Activated naive CD8-positive, alpha-beta T cell treated with anti-CD3 and anti-CD28 coated beads, Interleukin-2, amount 50 U/mL, for 24 hours (primary cell): ENCODE results near the gene ZNF277.

Experiments used
- ATAC-seq: fragments of 150-1000 bp; cut with Tn5 transposase; one replicate; pipeline ENCODE4 v1.10.0; 2021
- DNase-seq: peaks from one replicate; pipeline ENCODE4 v3.0.0; 2021
- H3K27ac Mint-ChIP-seq: one replicate; pipeline ENCODE4 v1.8.0; 2021; ENCODE audit warnings: mild to moderate bottlenecking, mixed read lengths
- H3K27me3 Mint-ChIP-seq: one replicate; pipeline ENCODE4 v1.8.0; 2021; ENCODE audit warnings: mixed read lengths
- H3K36me3 Mint-ChIP-seq: one replicate; pipeline ENCODE4 v1.8.0; 2021; ENCODE audit warnings: low read depth, mixed read lengths
- H3K4me1 Mint-ChIP-seq: one replicate; pipeline ENCODE4 v1.8.0; 2021; ENCODE audit warnings: mixed read lengths
- H3K4me3 Mint-ChIP-seq: one replicate; pipeline ENCODE4 v1.8.0; 2021; ENCODE audit warnings: mild to moderate bottlenecking, moderate library complexity, mixed read lengths
- H3K9me3 Mint-ChIP-seq: one replicate; pipeline ENCODE4 v1.8.0; 2021; ENCODE audit warnings: mixed read lengths

ZNF277 gene, protein sequence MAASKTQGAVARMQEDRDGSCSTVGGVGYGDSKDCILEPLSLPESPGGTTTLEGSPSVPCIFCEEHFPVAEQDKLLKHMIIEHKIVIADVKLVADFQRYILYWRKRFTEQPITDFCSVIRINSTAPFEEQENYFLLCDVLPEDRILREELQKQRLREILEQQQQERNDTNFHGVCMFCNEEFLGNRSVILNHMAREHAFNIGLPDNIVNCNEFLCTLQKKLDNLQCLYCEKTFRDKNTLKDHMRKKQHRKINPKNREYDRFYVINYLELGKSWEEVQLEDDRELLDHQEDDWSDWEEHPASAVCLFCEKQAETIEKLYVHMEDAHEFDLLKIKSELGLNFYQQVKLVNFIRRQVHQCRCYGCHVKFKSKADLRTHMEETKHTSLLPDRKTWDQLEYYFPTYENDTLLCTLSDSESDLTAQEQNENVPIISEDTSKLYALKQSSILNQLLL

DNA sequence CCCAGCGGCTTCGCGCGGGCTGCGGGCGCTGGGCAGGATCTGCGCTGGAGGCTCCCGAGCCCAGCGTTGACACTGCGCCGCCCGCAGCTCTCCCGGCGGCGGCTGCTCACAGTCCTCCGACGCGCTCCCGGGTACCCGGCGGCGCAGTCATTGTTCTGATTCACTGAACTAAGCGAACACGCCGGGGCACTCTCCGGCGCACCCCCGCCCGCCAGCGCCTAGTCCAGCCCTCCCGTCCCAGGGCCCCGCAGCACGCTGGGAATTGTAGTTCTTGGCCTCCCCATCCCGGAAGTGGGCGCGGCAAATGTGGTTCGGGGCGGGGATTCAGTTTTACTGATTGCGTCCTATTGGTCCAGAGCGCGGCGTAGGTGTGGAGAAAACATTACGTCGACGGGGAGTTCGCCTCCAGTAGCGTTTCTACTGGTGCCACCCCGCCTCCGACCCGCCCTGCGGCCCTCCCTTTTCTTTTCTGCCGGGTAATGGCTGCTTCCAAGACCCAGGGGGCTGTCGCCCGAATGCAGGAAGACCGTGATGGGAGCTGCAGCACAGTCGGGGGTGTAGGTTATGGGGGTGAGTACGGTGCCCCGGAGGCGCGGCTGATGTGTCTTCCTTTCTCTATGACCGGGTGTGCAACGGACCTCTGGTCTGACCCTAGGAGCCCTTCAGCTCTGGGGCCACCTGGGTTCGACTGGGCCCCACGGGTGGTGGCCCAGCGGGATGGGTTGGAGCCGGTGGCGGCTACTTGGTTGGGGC is at the start of gene ZNF277, which contains the start of gene DOCK4:
TSS of gene ZNF277 (plus strand) at position 458 of the 753 bp plus-strand sequence. CDS start at position 480, 22 bp downstream.
TSS of gene DOCK4 (minus strand) at position 162 of the 753 bp plus-strand sequence. CDS start 261 bp downstream, outside the sequence.
- Mint-ChIP-seq H3K4me3 (peak within 1 kb of the TSS; percentile 97), H3K4me1 (peaks cover 32% of the 10 kb centered on the region), H3K9me3 (no peaks in the 10 kb centered on the region), H3K27ac (peak within 1 kb of the TSS; percentile 77), H3K27me3 (peaks cover 31% of the 10 kb centered on the region), H3K36me3 (no peaks in the 10 kb centered on the region)
- ATAC-seq, result peak; percentile 96
- DNase-seq, result peak; percentile 99

DNA sequence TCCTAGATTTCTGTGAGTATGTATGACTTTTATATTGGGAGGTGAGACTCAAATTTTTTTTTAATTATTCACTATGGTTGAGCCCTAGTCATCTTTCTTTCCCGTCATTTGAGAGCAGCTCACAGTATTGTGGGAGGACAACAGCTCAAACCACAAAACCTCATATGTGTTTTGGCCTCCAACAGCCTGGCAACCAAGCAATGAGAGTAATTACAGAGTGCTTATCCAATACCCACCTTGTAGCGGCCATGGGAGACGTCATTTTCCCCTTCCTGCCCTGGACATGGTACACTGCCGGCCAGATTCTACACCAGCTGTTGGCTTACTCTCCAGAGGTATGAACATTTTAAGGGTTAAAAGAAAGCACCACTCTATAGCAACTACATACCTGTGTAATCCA is 49.4 kb upstream of the ZNF277 start:
- Mint-ChIP-seq H3K4me3 (no peak overlapping the region), H3K27ac (no peak overlapping the region), H3K36me3 (no peaks in the 10 kb centered on the region), H3K27me3 (peaks cover 4% of the 10 kb centered on the region), H3K4me1 (no peaks in the 10 kb centered on the region), H3K9me3 (no peaks in the 10 kb centered on the region)
- no peak for DNase-seq
- no peak for ATAC-seq

DNA sequence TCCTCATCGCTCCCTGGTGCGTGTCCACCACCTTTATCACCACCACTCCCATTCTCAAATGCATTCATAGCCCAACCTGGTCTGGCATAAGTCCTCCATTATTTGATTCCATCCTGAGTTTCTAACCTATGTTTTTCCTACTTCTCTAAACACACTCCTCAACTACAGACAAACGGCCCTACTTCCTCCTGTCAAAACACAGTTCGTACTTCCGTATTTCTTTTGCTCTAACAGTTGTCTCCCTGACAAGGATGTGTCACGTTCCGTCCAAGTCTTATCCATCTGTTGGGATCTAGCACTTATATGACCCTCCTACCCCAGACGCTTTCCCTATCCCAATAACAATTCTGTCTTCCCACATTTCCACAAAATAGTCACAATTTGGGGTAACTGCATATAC is 47.1 kb upstream of the ZNF277 start:
- ATAC-seq, result no peak
- no peak overlapping the region for H3K27ac Mint-ChIP-seq
- peaks cover 4% of the 10 kb centered on the region for H3K27me3 Mint-ChIP-seq

DNA sequence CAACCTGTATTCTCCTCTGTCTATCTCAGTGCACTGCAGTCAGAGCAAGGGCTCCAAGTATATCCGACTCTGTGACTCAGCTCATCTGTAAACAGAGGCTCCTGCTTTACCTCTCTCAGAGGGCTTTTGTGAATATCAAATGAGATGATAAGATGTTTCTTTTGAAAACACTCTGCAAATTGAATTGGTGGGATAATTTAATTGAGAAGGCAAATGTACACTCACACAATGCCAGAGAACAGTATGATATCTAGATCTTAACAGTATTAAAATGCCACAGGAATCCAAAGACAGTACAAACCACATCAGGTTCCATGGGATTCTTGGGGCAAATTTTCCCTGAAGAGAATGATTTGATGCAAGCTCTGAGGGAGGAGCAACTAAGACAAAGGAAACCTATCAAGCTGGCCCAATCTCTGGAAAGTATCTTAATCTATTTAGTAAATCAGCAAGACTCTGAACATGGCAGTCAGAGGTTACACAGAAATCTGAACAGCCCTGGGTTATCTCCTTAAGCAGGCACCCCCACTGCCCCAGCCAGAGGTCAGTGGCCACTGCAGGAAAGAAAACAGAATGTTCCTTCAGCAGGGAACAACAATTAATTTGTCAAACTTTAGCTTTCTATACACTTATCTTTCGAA is 46.2 kb upstream of the ZNF277 start:
- Mint-ChIP-seq H3K36me3 (no peaks in the 10 kb centered on the region), H3K27ac (no peak overlapping the region), H3K4me1 (no peaks in the 10 kb centered on the region), H3K27me3 (peaks cover 4% of the 10 kb centered on the region), H3K4me3 (no peak overlapping the region), H3K9me3 (no peaks in the 10 kb centered on the region)
- ATAC-seq (no peak), DNase-seq (no peak)

More for the DNA sequence above, 47.1 kb upstream of the ZNF277 start:
- Mint-ChIP-seq H3K36me3 (no peaks in the 10 kb centered on the region), H3K4me1 (no peaks in the 10 kb centered on the region), H3K4me3 (no peak overlapping the region), H3K9me3 (no peaks in the 10 kb centered on the region)
- no peak for DNase-seq

DNA sequence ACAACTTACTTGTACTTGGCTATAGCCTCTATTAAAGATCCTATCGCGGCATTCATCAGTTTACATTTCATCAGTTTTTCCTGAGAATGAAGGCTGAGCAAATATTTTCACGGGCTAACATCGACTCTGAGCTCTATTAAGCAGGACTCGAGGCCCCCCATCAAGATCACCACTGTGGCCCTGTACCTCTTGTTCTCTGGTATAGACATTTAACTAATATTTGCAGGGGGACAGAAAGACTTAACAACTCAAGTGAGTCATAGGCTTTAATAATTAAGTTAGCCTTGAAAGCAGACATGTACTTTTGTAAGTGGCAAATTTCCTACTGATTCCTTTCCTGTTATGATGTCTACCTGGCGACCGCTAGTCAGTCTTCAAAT is 45.7 kb upstream of the ZNF277 start:
- Mint-ChIP-seq H3K4me3 (no peak overlapping the region), H3K36me3 (no peaks in the 10 kb centered on the region), H3K27ac (no peak overlapping the region), H3K4me1 (no peaks in the 10 kb centered on the region), H3K9me3 (no peaks in the 10 kb centered on the region), H3K27me3 (peaks cover 4% of the 10 kb centered on the region)
- ATAC-seq (no peak), DNase-seq (no peak)

DNA sequence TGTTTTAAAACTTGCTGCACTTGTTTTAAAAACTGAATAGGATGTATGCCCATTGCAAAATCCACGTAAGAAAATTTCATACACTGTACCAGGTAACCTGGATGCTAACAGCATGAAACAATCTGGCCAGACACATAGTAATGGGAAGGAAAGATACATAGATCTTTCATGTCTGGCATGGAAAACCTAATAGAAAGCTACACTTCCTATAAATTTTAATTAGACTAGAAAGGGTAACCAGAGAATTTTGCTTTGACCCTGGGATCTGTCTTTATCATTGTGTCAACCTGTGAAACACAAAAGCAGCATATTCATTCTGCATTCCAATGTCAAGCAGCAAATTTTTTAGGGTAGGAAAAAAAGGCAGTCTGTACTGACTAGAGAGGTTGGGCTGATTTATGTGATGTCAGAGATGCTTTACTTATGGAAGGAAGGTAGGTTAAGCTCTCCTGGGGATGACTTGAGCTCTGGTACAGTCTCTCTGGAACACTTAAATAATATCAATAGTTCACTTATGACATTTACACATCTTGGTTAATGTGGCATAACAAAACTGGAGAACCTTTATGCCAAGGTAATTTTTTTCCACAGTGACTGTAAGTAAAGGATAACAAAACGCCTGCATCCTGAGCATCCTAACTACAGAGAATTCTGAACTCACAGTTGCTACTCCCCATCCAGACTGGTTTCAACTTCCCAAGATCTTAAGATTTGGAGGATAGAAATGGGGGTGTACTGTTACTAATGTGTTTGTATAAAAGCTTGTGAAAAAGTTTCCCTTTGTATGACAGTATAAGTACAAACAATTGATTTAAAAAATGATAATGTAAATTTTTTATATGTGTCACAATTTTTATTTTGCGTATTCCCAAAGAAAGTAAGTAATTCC is 45.0 kb upstream of the ZNF277 start:
- H3K4me3 Mint-ChIP-seq, result no peak overlapping the region
- H3K4me1 Mint-ChIP-seq, result no peaks in the 10 kb centered on the region
- no peaks in the 10 kb centered on the region for H3K36me3 Mint-ChIP-seq
- ATAC-seq (no peak), DNase-seq (no peak)
- no peaks in the 10 kb centered on the region for H3K9me3 Mint-ChIP-seq
- H3K27ac Mint-ChIP-seq, result no peak overlapping the region
- H3K27me3 Mint-ChIP-seq, result peaks cover 4% of the 10 kb centered on the region

DNA sequence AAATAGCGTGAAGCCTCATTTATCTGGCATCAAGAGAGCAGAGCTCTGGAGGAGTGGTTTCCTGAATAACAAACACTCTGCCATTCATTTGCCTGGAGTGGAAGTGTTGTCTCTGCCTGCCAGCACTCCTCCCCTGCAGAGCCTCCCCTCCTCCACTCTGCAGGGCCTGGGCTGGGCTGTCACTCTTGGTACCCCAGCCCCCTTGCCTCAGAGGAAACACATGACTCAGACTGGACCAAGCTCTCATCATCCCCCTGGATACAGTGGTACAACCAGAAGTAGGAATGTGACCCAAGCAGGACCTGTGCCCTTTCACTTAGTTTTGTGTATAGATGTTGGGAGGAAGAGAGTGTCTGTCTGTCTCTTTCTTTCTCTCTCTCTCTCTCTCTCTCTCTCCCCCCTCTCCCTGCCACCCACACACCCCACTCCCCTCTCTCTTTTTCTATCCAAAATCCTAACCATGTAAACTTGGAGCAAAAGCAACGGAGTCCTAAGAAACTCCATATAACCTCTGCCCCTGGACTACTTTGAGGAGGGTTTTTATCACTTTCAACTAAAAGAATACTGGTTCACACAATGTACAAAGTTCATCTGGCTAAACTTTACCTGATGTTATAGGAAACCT is 44.2 kb upstream of the ZNF277 start:
- ATAC-seq (no peak), DNase-seq (no peak)
- H3K36me3 Mint-ChIP-seq, result no peaks in the 10 kb centered on the region
- no peak overlapping the region for H3K4me3 Mint-ChIP-seq
- H3K4me1 Mint-ChIP-seq, result no peaks in the 10 kb centered on the region
- no peak overlapping the region for H3K27ac Mint-ChIP-seq
- H3K9me3 Mint-ChIP-seq, result no peaks in the 10 kb centered on the region
- H3K27me3 Mint-ChIP-seq, result peaks cover 4% of the 10 kb centered on the region

DNA sequence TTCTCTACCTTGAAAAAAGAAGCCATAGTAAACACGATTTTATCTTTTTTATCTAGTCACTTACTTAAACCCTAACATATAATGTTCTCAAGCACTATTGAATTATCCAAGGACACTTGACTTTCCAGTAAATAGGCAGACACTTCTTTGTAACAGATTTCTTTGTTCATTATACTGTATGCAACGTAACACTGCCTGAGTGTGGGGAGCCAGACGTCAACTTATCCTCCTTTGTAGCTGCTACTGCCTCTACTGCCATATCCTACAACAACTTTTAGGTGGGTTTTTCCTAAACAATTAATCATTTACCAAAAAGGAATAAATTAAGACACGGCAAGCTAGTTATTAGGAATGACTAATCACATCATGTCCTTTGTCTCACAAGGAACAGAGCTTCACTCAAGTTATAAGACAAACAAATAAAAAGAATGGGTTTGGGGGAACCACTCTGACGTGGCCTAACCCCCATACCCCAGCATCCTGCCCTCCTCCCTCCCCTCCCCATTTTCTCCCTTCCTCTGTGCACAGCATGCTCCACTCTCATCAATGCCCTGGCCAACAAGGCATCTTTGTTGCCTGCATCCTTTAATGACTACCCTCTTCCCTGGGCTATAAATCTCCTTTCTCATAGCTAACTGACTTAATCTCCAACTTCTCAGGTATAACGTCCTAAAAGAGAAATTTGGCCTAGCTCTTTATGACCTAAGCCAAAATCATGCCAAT is 43.5 kb upstream of the ZNF277 start:
- Mint-ChIP-seq H3K36me3 (no peaks in the 10 kb centered on the region), H3K4me3 (no peak overlapping the region), H3K4me1 (no peaks in the 10 kb centered on the region), H3K27ac (no peak overlapping the region), H3K9me3 (no peaks in the 10 kb centered on the region), H3K27me3 (peaks cover 4% of the 10 kb centered on the region)
- DNase-seq (no peak), ATAC-seq (no peak)

DNA sequence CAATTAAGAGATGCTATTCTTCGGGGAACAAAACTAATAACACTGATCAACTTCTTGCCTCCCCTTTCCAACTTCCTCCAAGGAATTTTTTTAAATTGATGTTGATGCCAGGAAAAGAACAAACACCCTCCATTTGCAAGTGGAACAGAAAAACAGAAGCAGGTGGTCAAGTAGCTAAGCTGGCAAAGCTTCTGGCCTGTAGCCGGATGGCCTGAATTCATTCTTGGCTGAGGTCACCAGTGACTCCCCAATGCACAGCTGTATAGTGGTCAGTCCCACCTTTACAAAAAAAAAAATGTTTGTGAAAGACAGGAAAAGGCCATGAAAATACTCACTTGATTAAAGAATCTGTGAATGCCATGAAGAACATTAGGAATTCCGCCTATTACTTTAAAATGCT is 39.3 kb upstream of the ZNF277 start:
- peaks cover 10% of the 10 kb centered on the region for H3K27me3 Mint-ChIP-seq
- no peaks in the 10 kb centered on the region for H3K9me3 Mint-ChIP-seq
- H3K27ac Mint-ChIP-seq, result no peak overlapping the region
- DNase-seq (no peak), ATAC-seq (no peak)
- H3K4me1 Mint-ChIP-seq, result no peaks in the 10 kb centered on the region
- H3K4me3 Mint-ChIP-seq, result no peak overlapping the region
- H3K36me3 Mint-ChIP-seq, result no peaks in the 10 kb centered on the region

DNA sequence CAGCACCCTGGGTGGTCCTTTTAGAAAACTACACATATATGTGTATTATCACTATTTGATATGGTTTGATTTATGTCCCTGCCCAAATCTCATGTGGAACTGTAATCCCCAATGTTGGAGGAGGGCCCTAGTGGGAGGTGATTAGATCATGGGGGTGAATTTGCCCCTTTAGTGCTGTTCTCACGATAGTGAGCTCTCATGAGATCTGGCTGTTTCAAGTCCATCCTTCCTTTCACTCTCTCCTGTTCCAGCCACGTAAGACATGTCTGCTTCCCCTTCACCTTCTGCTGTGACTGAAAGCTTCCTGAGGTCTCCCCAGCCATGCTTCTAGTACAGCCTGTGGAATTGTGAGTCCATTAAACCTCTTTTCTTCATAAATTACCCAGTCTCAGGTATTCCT is 37.6 kb upstream of the ZNF277 start:
- no peak for DNase-seq
- Mint-ChIP-seq H3K36me3 (no peaks in the 10 kb centered on the region), H3K27ac (no peak overlapping the region), H3K4me3 (no peak overlapping the region), H3K9me3 (no peaks in the 10 kb centered on the region), H3K4me1 (no peaks in the 10 kb centered on the region), H3K27me3 (peaks cover 10% of the 10 kb centered on the region)
- no peak for ATAC-seq

DNA sequence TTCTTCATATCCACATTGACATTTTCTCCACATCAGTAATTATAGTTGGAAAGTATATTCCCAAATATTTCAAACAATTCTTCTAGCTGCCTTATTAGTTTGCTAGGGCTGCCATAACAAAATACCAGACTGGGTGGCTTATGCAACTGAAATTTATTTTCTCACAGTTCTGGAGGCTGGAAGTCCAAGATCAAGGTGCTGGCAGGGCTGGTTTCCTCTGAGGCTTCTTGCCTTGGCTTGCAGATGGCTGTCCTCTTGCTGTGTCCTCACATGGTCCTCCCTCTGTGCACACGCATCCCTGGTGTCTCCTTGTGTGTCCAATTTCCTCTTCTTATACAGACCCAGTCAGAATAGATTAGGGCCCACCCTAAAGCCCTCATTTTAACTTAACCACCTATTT is 34.8 kb upstream of the ZNF277 start:
- Mint-ChIP-seq H3K27ac (no peak overlapping the region), H3K4me3 (no peak overlapping the region), H3K9me3 (no peaks in the 10 kb centered on the region), H3K4me1 (no peaks in the 10 kb centered on the region), H3K36me3 (no peaks in the 10 kb centered on the region), H3K27me3 (peaks cover 19% of the 10 kb centered on the region)
- ATAC-seq (no peak), DNase-seq (no peak)

DNA sequence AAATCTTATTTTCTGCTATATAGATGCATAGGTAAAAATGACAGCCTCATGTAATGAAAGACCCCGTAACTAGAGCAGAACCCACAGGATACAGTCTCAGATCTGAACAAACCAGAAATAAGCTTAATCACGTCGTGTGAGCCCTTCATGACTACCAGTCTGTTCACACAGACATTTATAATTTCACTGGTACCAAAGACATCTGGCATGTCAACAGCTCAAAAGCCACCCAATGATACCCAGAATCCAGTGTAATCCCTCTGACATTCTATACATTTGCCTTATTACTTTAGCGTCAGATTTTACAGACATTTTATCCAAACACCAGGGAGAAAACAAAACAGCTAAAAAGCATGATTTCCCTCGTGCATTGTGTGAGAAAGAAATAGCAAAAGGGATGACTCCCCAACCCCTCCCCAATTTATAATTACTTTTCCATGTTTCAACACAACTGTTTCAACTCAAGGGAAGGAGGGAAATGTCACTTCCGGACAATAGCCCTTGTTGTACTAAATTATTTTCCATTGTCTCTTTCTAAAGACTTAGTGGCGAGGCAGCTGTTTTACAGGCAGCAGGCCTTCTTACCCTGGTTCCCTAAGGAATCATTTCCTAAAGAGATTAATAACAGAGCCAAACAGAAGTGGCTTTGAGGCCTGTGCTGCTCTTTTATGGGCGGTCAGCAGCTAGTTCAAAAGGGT is 33.5 kb upstream of the ZNF277 start:
- DNase-seq (no peak), ATAC-seq (no peak)
- H3K36me3 Mint-ChIP-seq, result no peaks in the 10 kb centered on the region
- no peaks in the 10 kb centered on the region for H3K9me3 Mint-ChIP-seq
- H3K4me3 Mint-ChIP-seq, result no peak overlapping the region
- H3K4me1 Mint-ChIP-seq, result no peaks in the 10 kb centered on the region
- peaks cover 22% of the 10 kb centered on the region for H3K27me3 Mint-ChIP-seq
- no peak overlapping the region for H3K27ac Mint-ChIP-seq

DNA sequence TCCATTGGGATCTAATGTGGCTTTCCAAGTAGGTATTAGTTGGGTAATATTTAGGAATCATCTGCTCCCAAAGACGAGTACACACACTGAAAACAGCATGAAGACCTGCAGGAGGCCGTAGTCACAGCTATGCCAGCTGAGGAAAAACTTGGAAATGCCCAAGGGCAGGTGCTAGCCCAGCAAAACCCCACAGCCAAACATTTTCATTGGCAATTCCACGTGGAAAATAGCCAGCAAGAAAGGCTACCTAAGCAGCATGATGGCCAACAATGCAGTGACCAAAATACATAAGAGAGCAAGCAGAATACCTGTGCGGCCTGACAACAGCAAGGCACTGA is 33.0 kb upstream of the ZNF277 start:
- DNase-seq (no peak), ATAC-seq (no peak)
- H3K9me3 Mint-ChIP-seq, result no peaks in the 10 kb centered on the region
- H3K27me3 Mint-ChIP-seq, result peaks cover 24% of the 10 kb centered on the region
- no peaks in the 10 kb centered on the region for H3K36me3 Mint-ChIP-seq
- no peak overlapping the region for H3K27ac Mint-ChIP-seq
- H3K4me3 Mint-ChIP-seq, result no peak overlapping the region
- no peaks in the 10 kb centered on the region for H3K4me1 Mint-ChIP-seq
